Activated naive CD4-positive, alpha-beta T cell treated with anti-CD3 and anti-CD28 coated beads, Interleukin-2, amount 50 U/mL, for 16 hours (primary cell): ENCODE data around the gene CUBN.

Experiments
- DNase-seq: peaks from one replicate; pipeline ENCODE4 v3.0.0-alpha.2; 2020

CUBN gene

DNA sequence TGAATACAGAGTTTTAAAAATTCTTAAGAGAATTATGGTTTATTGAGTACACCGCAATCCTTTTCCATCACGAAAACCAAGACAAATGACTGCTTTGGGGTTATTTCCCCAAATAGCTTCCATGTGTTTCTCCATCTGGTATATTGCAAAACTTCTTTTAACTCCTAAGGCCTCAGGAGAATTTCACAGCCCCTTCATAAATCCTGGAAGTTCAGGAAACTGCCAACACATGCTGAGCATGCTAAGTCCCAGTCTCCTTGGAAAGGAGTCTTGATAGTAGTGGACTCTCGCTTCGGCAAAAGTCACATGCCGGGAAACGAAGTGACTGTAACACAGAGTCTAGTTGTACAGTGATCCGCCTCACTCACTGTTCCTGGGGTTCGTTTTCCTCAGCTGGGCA is 224.3 kb downstream of the CUBN start:
- no peak for DNase-seq

- no peak for DNase-seq
Measured at GRCh38 chr10:16904639-16905061, 225.0 kb downstream of the CUBN start.

DNA sequence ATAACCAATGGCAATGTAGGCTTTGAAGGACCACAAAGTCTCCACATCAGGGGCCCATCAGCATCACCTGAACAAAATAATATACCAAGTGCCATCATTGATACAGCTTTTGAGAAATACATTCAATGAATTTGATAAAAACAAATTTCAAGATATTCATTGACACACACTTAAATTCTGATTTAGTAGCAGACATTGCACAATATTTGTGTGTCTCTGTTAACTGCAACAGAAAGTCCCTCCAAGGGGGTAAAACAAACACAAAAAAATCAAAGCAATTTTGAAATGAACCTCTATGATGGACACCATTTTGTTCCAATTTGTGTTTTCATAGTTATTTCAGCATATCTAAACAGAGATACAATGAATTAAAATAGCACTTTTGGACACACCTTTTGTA is 225.6 kb downstream of the CUBN start:
- DNase-seq, result no peak

DNA sequence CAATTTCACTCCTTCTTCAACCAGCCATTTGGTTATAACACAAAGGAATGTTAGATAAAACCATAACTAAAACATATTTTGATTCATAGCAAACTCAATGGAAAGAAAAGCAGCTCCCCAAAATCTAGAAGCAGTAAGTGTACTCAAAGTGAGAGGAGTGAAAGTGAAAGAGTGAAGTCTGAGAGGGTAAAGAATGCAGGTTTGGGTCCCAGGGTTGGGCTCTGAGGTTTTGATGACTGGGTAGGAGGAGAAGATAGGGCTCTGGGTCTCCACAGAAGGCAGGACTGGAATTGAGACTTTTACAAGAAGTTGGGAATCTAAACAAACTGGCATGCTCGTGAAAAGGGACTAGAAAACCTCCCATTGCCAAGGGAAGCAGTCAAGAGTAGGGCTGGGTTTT is 227.0 kb downstream of the CUBN start:
- DNase-seq, result no peak

GRCh38 chr10:16901106-16901505 is 228.5 kb downstream of the CUBN start:
- no peak for DNase-seq

GRCh38 chr10:16896993-16897392 is 232.6 kb downstream of the CUBN start:
- DNase-seq, result no peak

- no peak for DNase-seq
Measured at GRCh38 chr10:16894821-16895220, 234.8 kb downstream of the CUBN start.

DNA sequence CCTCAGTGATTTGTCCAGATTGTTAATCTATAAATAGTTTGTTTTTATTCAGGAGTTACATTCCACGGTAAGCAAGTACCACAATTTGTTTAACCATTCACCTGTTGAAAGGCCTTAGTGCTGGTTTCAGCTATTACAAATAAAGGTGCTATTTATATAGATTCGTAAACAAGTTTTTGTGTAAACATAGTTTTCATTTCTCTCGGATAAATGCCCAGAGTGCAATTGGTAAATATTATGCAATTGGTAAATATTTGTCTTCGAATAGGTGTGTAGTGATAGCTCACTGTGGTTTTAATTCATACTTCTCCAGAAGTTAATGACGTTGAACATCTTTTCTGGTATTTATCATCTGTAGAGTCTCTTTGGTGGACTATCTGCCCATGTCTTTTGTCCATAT is 235.9 kb downstream of the CUBN start:
- no peak for DNase-seq

- DNase-seq, result peak; percentile 57
Measured at GRCh38 chr10:16891375-16892313, 238.0 kb downstream of the CUBN start.

- DNase-seq, result no peak
Measured at GRCh38 chr10:16890691-16891090, 238.9 kb downstream of the CUBN start.

DNA sequence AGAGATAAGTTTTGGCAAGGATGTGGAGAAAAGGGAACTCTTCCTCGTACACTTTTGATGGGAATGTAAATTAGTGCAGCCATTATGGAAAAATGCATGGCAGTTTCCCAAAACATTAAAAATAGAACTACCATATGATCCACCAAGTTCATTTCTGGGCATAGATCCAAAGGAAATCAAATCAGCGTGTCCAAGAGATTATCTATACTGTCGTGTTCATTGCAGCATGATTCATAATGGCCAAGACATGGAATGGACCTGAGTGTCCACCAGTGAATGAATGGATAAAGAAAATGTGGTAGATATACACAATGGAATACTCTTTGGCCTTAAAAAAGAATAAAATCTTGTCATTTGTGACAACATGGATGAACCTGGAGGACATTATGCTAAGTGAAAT is 242.0 kb downstream of the CUBN start:
- no peak for DNase-seq

DNA sequence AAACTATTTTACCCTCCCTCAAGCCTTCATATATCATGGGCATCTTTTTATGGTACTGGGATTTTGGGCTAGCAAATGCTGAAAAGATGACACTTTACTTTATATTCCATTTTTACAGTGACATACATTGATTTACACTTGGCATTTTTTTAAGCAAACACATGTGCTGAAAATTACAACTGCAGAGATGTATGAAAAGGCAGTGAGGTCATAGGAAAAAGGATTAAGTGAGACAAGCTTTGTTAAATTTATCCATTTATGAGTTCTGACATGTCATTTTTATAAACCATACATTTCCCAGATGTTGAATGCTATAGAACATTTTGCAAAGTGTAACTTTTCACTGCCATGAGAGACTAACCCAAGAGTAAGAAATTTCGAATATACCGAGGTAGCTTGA is 243.6 kb downstream of the CUBN start:
- no peak for DNase-seq

GRCh38 chr10:16884497-16884896 is 245.1 kb downstream of the CUBN start:
- no peak for DNase-seq

- no peak for DNase-seq
Measured at GRCh38 chr10:16883084-16883483, 246.5 kb downstream of the CUBN start.

- no peak for DNase-seq
Measured at GRCh38 chr10:16870331-16870730, 259.3 kb downstream of the CUBN start.

- no peak for DNase-seq
Measured at GRCh38 chr10:16867990-16868389, 261.6 kb downstream of the CUBN start.

- no peak for DNase-seq
Measured at GRCh38 chr10:16867556-16867955, 262.1 kb downstream of the CUBN start.

GRCh38 chr10:16866541-16867275 is 262.9 kb downstream of the CUBN start:
- DNase-seq, result no peak

DNA sequence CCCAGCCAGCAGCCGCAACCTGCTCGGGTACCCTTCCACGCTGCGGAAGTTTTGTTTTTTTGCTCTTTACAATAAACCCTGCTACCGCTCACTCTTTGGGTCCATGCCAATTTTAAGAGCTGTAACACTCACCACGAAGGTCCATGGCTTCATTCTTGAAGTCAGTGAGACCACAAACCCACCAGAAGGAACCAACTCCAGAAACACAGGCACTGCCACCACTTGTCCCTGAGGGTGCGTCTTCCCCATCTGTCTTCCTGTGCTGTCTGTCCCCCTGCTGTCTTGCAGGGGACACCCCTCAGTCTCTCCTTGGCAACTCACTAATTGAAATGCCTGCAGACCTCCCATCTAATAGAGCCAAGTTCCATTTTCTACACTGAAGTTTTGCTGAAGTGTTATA is 263.8 kb downstream of the CUBN start:
- DNase-seq, result no peak

GRCh38 chr10:16863766-16864165 is 265.8 kb downstream of the CUBN start:
- no peak for DNase-seq

GRCh38 chr10:16857419-16857818 is 272.2 kb downstream of the CUBN start:
- DNase-seq, result no peak

GRCh38 chr10:16856567-16856966 is 273.0 kb downstream of the CUBN start:
- no peak for DNase-seq

- DNase-seq, result no peak
Measured at GRCh38 chr10:16856092-16856491, 273.5 kb downstream of the CUBN start.

- DNase-seq, result no peak
Measured at GRCh38 chr10:16854623-16855022, 275.0 kb downstream of the CUBN start.
